HCT116 (cell line): ENCODE results near the gene SHANK1. TPM values are rescaled to one million over a fixed set of nuclear protein-coding genes. Genes with fewer than 3 reads are reported as not detected.

Source experiments
- ATAC-seq: fragments of 200-7000 bp; cut with Tn5 transposase; 2 replicates; pipeline ENCODE4 v1.9.1; 2020; ENCODE audit warnings: mild to moderate bottlenecking, moderate library complexity
- BruUV-seq: library from RNA; stranded (reverse); fragments of 400-500 nt; replicated peaks from 2 replicates; lab custom pipeline; 2021; lab: Mats Ljungman, UMichigan
- CTCF ChIA-PET: fragments of 300-600 bp; sonication (Branson Sonifier 250); formaldehyde crosslinking; loops from one replicate; lab custom pipeline; 2021; ENCODE audit warnings: antibody characterized with exemption; lab: Charles Lee
- POLR2A ChIA-PET: fragments of 300-600, 350-600 bp; sonication (Branson Sonifier 250); formaldehyde crosslinking; loops from one replicate; lab custom pipeline; 2021; ENCODE audit warnings: antibody characterized with exemption; lab: Charles Lee
- RAD21 ChIA-PET, 2 experiments: fragments of 300-600 bp; sonication (Branson Sonifier 250); formaldehyde crosslinking; loops; one replicate each; lab custom pipeline; 2023; ENCODE audit warnings: low total read pairs in 2 of 2; ENCODE audit not compliant: uncharacterized antibody in 2 of 2, unreplicated experiment in 2 of 2, low non-redundant PET in 1 of 2; lab: Charles Lee
- DNase-seq: peaks from one replicate; pipeline ENCODE4 v3.0.0-alpha.2; 2010; ENCODE audit warnings: low read depth, low spot score
- H2AFZ ChIP-seq: fragments of 200-600 bp; shearing (Covaris generic), sonication (generic); 2 replicates; pipeline ENCODE4 v1.6.1; 2017; ENCODE audit warnings: low read depth, mixed run types, mixed read lengths, antibody characterized with exemption, low read length; ENCODE audit not compliant: poor library complexity, severe bottlenecking
- H3K27ac ChIP-seq: 2 replicates; pipeline ENCODE4 v1.5.1; 2012; ENCODE audit warnings: low read depth, low read length
- H3K27me3 ChIP-seq: fragments of 200-600 bp; sonication (generic); 2 replicates; pipeline ENCODE4 v1.6.1; 2016; ENCODE audit warnings: mixed run types, low read length, mixed read lengths; ENCODE audit not compliant: insufficient read depth
- H3K36me3 ChIP-seq, 2 experiments: fragments of 200-500 bp in 1 of 2; fragments of 200-600 bp in 1 of 2; sonication (Bioruptor generic) in 1 of 2; sonication (generic) in 1 of 2; 2 replicates each; pipeline versions ENCODE4 v1.5.1 to v1.6.1; 2014 to 2016; ENCODE audit warnings: low read length in 2 of 2, inconsistent platforms in 1 of 2, mixed read lengths in 1 of 2, mixed run types in 1 of 2; ENCODE audit not compliant: insufficient read depth in 2 of 2, control insufficient read depth in 1 of 2
- H3K4me1 ChIP-seq, 2 experiments: fragments of 200-600 bp in 1 of 2; sonication (generic) in 1 of 2; 2 replicates each; pipeline versions ENCODE4 v1.5.1 to v1.6.1; 2012 to 2017; ENCODE audit warnings: low read length in 2 of 2, inconsistent platforms in 1 of 2, mild to moderate bottlenecking in 1 of 2, mixed read lengths in 1 of 2, mixed run types in 1 of 2, moderate library complexity in 1 of 2; ENCODE audit not compliant: insufficient read depth in 2 of 2, control insufficient read depth in 1 of 2
- H3K4me2 ChIP-seq: fragments of 200-600 bp; sonication (generic); 2 replicates; pipeline ENCODE4 v1.6.1; 2017; ENCODE audit warnings: mixed run types, low read length, mixed read lengths
- H3K4me3 ChIP-seq, 2 experiments: fragments of 200-600 bp in 1 of 2; sonication (generic) in 1 of 2; replicated peaks in 1 of 2; 2 replicates each; pipeline ENCODE4 v1.5.1; 2011 to 2016; ENCODE audit warnings: low read length in 2 of 2, control low read depth in 1 of 2, low read depth in 1 of 2, mild to moderate bottlenecking in 1 of 2, mixed read lengths in 1 of 2, mixed run types in 1 of 2
- H3K79me2 ChIP-seq: fragments of 200-600 bp; sonication (generic); 2 replicates; pipeline ENCODE4 v1.6.1; 2017; ENCODE audit warnings: mild to moderate bottlenecking, mixed run types, low read length, moderate library complexity, mixed read lengths; ENCODE audit not compliant: insufficient read depth
- H3K9ac ChIP-seq: fragments of 200-600 bp; sonication (generic); 2 replicates; pipeline ENCODE4 v1.6.1; 2016; ENCODE audit warnings: low read length, mixed read lengths
- H3K9me2 ChIP-seq: fragments of 200-600 bp; sonication (generic), shearing (Covaris generic); 2 replicates; pipeline ENCODE4 v1.6.1; 2017; ENCODE audit warnings: mixed run types, mild to moderate bottlenecking, moderate library complexity; ENCODE audit not compliant: insufficient read depth
- H3K9me3 ChIP-seq, 2 experiments: fragments of 200-500 bp in 1 of 2; fragments of 200-600 bp in 1 of 2; sonication (Bioruptor generic) in 1 of 2; sonication (generic) in 1 of 2; 2 replicates each; pipeline ENCODE4 v1.6.1; 2014 to 2017; ENCODE audit warnings: low read length in 2 of 2, mixed read lengths in 2 of 2, inconsistent platforms in 1 of 2, low read depth in 1 of 2, mild to moderate bottlenecking in 1 of 2, mixed run types in 1 of 2, moderate library complexity in 1 of 2; ENCODE audit not compliant: control insufficient read depth in 1 of 2, insufficient read depth in 1 of 2
- H4K20me1 ChIP-seq: fragments of 200-600 bp; sonication (generic), shearing (Covaris generic); 2 replicates; pipeline ENCODE4 v1.6.1; 2017; ENCODE audit warnings: mixed run types, mild to moderate bottlenecking, moderate library complexity; ENCODE audit not compliant: insufficient read depth
- CBX3 ChIP-seq: IDR thresholded peaks from 2 replicates; pipeline ENCODE4 v1.6.1; 2012; ENCODE audit warnings: low read depth
- EZH2 ChIP-seq: fragments of 200-600 bp; sonication (generic); IDR thresholded peaks from 2 replicates; pipeline ENCODE4 v1.6.1; 2017; ENCODE audit warnings: antibody characterized with exemption, mixed run types
- EZH2phosphoT487 ChIP-seq: fragments of 200-600 bp; IDR thresholded peaks from 2 replicates; pipeline ENCODE4 v1.6.1; 2018; ENCODE audit warnings: antibody characterized with exemption, borderline replicate concordance
- SP1 ChIP-seq: IDR thresholded peaks from 2 replicates; pipeline ENCODE4 v1.6.1; 2012; ENCODE audit warnings: low read depth
- SRF ChIP-seq: IDR thresholded peaks from 2 replicates; pipeline ENCODE4 v1.6.1; 2012; ENCODE audit warnings: low read depth
- TCF7L2 ChIP-seq: IDR thresholded peaks from 2 replicates; pipeline ENCODE4 v1.7.0; 2011; ENCODE audit warnings: borderline replicate concordance, inconsistent platforms; ENCODE audit not compliant: insufficient read depth, insufficient read length; ENCODE audit errors: extremely low read depth
- YY1 ChIP-seq: IDR thresholded peaks from 2 replicates; pipeline ENCODE4 v1.6.1; 2011; ENCODE audit warnings: low read length, low read depth, moderate library complexity, mild to moderate bottlenecking; ENCODE audit not compliant: insufficient replicate concordance; ENCODE audit errors: extremely low read depth
- ZBTB33 ChIP-seq: IDR thresholded peaks from 2 replicates; pipeline ENCODE4 v1.6.1; 2011; ENCODE audit warnings: mild to moderate bottlenecking, low read length, moderate library complexity; ENCODE audit not compliant: insufficient replicate concordance; ENCODE audit errors: extremely low read depth
- ZFX ChIP-seq: fragments of 450-650 bp; IDR thresholded peaks from 2 replicates; pipeline ENCODE4 v1.6.1; 2017
- ZNF274 ChIP-seq: fragments of 200-500 bp; sonication (Bioruptor generic); IDR thresholded peaks from 2 replicates; pipeline ENCODE4 v1.6.1; 2014; ENCODE audit warnings: mild to moderate bottlenecking, low read depth, low read length, inconsistent platforms
- intact Hi-C: fragments of 100-400 bp; cut with micrococcal nuclease; formaldehyde crosslinking; loops from 2 replicates; pipeline ENCODE4 v1.10.0; 2022
- total RNA-seq: library from RNA; stranded (reverse); gene quantifications from one replicate; pipeline ENCODE4 v1.2.1, GENCODE V29; 2021; ENCODE audit not compliant: unreplicated experiment

Gene SHANK1
- total RNA-seq, 1 experiment from 2014 or later: 3.0 TPM

- RAD21 ChIA-PET: no interaction called here
- Histone ChIP-seq H3K4me2 (peak overlapping the region; percentile 91), H3K79me2 (no peaks in the 10 kb centered on the region), H3K4me1 (peaks cover 0 to 34% of the 10 kb centered on the region in 2 experiments; a peak in 3 of 4 replicates), H3K27ac (peak overlapping the region; percentile 66; the same call in 1 of the 2 replicates), H4K20me1 (no peaks in the 10 kb centered on the region), H3K36me3 (no peaks in the 10 kb centered on the region), H3K9me3 (no peaks in the 10 kb centered on the region), H3K27me3 (no peaks in the 10 kb centered on the region), H2AFZ (no peak overlapping the region), H3K9me2 (no peaks in the 10 kb centered on the region), H3K4me3 (peak overlapping the region; percentile 77 to 81), H3K9ac (peak overlapping the region; percentile 84)
- BruUV-seq: TSS peak; percentile 91
- no peak for ATAC-seq
- CTCF ChIA-PET: no interaction called here
- intact Hi-C loops: loop anchor here (5.0 to 10.0 kb wide), 2 partner anchors 122 to 290 kb away; partner anchors contain the start of gene NAPSA
- POLR2A ChIA-PET: no interaction called here
- no peak for DNase-seq
- no peak for TF ChIP-seq SP1
These were observed 62.4 kb downstream of the SHANK1 start for GRCh38 chr19:50657222-50657669.

GRCh38 chr19:50654882-50655281 is 64.7 kb downstream of the SHANK1 start:
- Histone ChIP-seq H2AFZ (no peak overlapping the region), H3K36me3 (no peaks in the 10 kb centered on the region), H3K79me2 (no peaks in the 10 kb centered on the region), H4K20me1 (no peaks in the 10 kb centered on the region), H3K27ac (no peak overlapping the region), H3K9me3 (no peaks in the 10 kb centered on the region), H3K4me1 (peaks cover under 1 to 37% of the 10 kb centered on the region in 2 experiments; a peak in 3 of 4 replicates), H3K9me2 (no peaks in the 10 kb centered on the region), H3K27me3 (no peaks in the 10 kb centered on the region), H3K9ac (no peak overlapping the region), H3K4me2 (no peak overlapping the region), H3K4me3 (no peak overlapping the region)
- ATAC-seq: no peak
- TF ChIP-seq EZH2phosphoT487: no peak
- no peak for TF ChIP-seq ZNF274
- TF ChIP-seq CBX3: no peak
- no peak for TF ChIP-seq EZH2
- TF ChIP-seq ZBTB33: no peak
- TF ChIP-seq SP1: no peak
- no peak for TF ChIP-seq ZFX
- TF ChIP-seq YY1: no peak
- TF ChIP-seq TCF7L2: no peak
- TF ChIP-seq SRF: no peak
- RAD21 ChIA-PET: no interaction called here
- intact Hi-C loops: loop anchor here (5.0 to 10.0 kb wide), 2 partner anchors 120 to 288 kb away; partner anchors contain the start of gene NAPSA
- DNase-seq: no peak
- POLR2A ChIA-PET: no interaction called here
- no TSS peak for BruUV-seq
- CTCF ChIA-PET: no interaction called here
